GM13977 (cell line): ENCODE results near the gene USP31.

ENCODE experiments used
- DNase-seq: peaks from one replicate; pipeline ENCODE4 v3.0.0; 2012; ENCODE audit warnings: low spot score
- CTCF ChIP-seq: IDR thresholded peaks from 2 replicates; pipeline ENCODE4 v1.5.1; 2012; ENCODE audit warnings: mild to moderate bottlenecking, control low read depth; ENCODE audit not compliant: insufficient read depth; ENCODE audit errors: extremely low read depth, missing control alignments
- in situ Hi-C: fragments of 300-500 bp; cut with MboI; formaldehyde crosslinking; loops from one replicate; pipeline ENCODE4 v1.12.0; 2022; ENCODE audit warnings: low sequenced_read_pairs, low pct_unique_long_range_greater_than_20kb, mixed read lengths, inconsistent platforms; ENCODE audit not compliant: unreplicated experiment

Gene USP31

DNA sequence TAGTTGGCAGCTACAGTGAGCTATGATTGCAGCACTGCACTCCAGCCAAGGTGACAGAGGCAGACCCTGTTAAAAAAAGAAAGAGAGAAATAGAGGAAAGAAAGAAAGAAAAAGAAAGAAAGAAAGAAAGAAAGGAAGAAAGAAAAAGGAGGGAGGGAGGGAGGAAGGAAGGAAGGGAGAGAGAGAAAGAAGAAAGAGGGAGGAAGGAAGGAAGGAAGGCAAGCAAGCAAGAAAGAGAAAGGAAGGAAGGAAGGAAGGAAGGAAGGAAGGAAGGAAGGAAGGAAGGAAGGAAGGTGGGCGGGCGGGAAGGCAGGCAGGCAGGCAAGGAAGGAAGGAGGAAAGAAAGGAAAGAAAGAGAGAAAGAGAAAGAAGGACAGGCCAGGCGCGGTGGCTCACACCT, 32.3 kb upstream of the USP31 start:
- in situ Hi-C loops = loop anchor here (10.0 kb wide), 1 partner anchor 253 kb away; no protein-coding TSS in a partner anchor
- TF ChIP-seq CTCF = no peak
- no peak for DNase-seq

DNA sequence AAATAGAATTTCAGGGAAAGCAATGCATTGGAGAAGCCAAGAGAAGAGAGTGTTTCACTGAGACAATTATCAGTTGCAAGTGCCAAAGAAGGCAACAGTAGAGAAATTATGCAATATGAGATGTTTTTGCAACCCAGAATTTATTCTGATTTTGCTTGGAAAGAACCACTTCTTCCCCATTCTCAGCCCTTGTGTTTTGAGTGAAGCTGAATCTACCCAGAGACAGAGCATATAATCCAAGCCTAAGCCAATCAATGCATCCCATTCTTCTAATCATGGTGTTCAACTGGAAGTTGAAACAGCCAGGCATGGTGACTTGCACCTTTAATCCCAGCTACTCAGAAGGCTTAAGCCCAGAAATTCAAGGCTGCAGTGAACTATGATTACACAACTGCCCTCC, 26.4 kb upstream of the USP31 start:
- TF ChIP-seq CTCF = no peak
- no peak for DNase-seq
- in situ Hi-C loops = no loop called here

DNA sequence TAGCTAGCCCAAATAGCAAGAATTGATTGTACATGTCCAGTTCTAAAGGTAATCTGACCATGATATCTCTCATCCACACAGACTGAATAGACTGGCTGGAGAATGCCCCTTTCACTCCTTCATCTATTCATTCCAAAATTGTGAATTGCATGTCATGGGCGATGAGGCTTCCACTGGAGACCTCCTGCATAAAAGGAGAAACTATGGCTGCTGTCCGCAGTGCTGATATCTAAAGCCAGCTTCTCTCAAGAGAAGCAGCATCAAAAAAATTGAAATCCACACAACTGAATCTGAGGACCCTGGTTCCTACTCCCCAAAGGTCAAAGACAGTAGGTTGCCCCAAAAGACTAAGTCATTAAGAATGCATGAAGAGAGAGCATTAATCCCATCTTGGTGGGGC, 25.4 kb upstream of the USP31 start:
- DNase-seq = no peak
- in situ Hi-C loops = no loop called here
- no peak for TF ChIP-seq CTCF

DNA sequence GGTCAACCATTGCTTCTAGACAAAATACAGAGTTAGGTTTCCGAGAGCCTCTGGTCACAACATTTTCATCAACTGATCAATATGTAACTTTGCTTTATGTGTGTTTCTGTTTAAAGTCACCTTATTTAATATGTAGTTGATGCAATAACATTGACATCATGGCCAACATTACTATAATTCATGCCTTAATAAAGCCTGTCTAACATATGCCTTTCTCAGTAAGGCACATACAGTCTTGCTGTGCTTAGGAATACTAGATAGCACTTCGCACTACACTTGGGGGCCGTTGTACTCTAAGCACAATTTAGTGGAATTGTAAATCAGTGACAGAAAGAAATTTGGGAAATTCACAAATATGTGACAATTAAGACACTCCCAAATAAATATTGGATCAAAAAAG, 23.7 kb upstream of the USP31 start:
- DNase-seq = no peak
- in situ Hi-C loops = no loop called here
- TF ChIP-seq CTCF = no peak

- in situ Hi-C loops = no loop called here
- TF ChIP-seq CTCF = no peak
- no peak for DNase-seq
Measured at GRCh38 chr16:23172583-23172982, 23.3 kb upstream of the USP31 start.

GRCh38 chr16:23164736-23165135, 15.5 kb upstream of the USP31 start:
- DNase-seq = no peak
- TF ChIP-seq CTCF = no peak
- in situ Hi-C loops = no loop called here

GRCh38 chr16:23163921-23164320, 14.7 kb upstream of the USP31 start:
- DNase-seq = no peak
- TF ChIP-seq CTCF = no peak
- in situ Hi-C loops = no loop called here
